SK-N-SH treated with all-trans-retinoic acid at 6 μM for 48 hours (cell line): ENCODE data around the gene TTC23.

Source experiments
- BACH2 ChIP-seq: fragments of 250-450 bp; sonication (Bioruptor Pico); IDR thresholded peaks from 2 replicates; pipeline ENCODE4 v1.9.0; 2021; ENCODE audit warnings: mild to moderate bottlenecking, borderline replicate concordance
- CSDC2 ChIP-seq: fragments of 250-450 bp; sonication (Bioruptor Pico); IDR thresholded peaks from 2 replicates; pipeline ENCODE4 v1.5.0; 2020; ENCODE audit warnings: mild to moderate bottlenecking, moderate library complexity
- ESRRG ChIP-seq: fragments of 250-450 bp; sonication (Bioruptor Pico); IDR thresholded peaks from 2 replicates; pipeline ENCODE4 v1.6.1; 2021; ENCODE audit warnings: mild to moderate bottlenecking
- PATZ1 ChIP-seq: fragments of 250-450 bp; sonication (Bioruptor Pico); IDR thresholded peaks from 2 replicates; pipeline ENCODE4 v1.8.0; 2020; ENCODE audit warnings: mild to moderate bottlenecking, moderate library complexity, borderline replicate concordance
- RARB ChIP-seq: fragments of 250-450 bp; sonication (Bioruptor Pico); IDR thresholded peaks from 2 replicates; pipeline ENCODE4 v1.8.0; 2021; ENCODE audit warnings: mild to moderate bottlenecking, moderate library complexity
- TCF4 ChIP-seq: fragments of 250-450 bp; sonication (Bioruptor Pico); IDR thresholded peaks from 2 replicates; pipeline ENCODE4 v1.8.0; 2021; ENCODE audit warnings: mild to moderate bottlenecking, moderate library complexity, borderline replicate concordance
- TOX ChIP-seq: fragments of 250-450 bp; sonication (Bioruptor Pico); IDR thresholded peaks from 2 replicates; pipeline ENCODE4 v1.8.0; 2021; ENCODE audit warnings: mild to moderate bottlenecking, moderate library complexity, borderline replicate concordance
- ZFP3 ChIP-seq: fragments of 250-450 bp; sonication (Bioruptor Pico); IDR thresholded peaks from 2 replicates; pipeline ENCODE4 v1.5.0; 2020; ENCODE audit warnings: mild to moderate bottlenecking, moderate library complexity
- ZFP30 ChIP-seq: fragments of 450-650 bp; formaldehyde crosslinking; IDR thresholded peaks from 2 replicates; pipeline ENCODE4 v1.5.0; 2022; ENCODE audit warnings: mild to moderate bottlenecking, moderate library complexity
- ZNF565 ChIP-seq: fragments of 450-650 bp; formaldehyde crosslinking; conservative IDR thresholded peaks from 2 replicates; pipeline ENCODE4 v1.5.0; 2020; ENCODE audit warnings: low read depth, mild to moderate bottlenecking, moderate library complexity
- ZNF70 ChIP-seq: fragments of 450-650 bp; formaldehyde crosslinking; IDR thresholded peaks from 2 replicates; pipeline ENCODE4 v1.5.0; 2020; ENCODE audit warnings: mild to moderate bottlenecking, moderate library complexity
- TF ChIP-seq, protein P1 (sequence below): fragments of 250-450 bp; sonication (Bioruptor Pico); IDR thresholded peaks from 2 replicates; pipeline ENCODE4 v1.5.1; 2020; ENCODE audit warnings: low read depth, mild to moderate bottlenecking, moderate library complexity

- TF ChIP-seq ZFP30 (CRISPR knock-in tag) (no peak), ESRRG (no peak), BACH2 (no peak), PATZ1 (CRISPR knock-in tag) (no peak), RARB (CRISPR knock-in tag) (no peak), ZNF565 (CRISPR knock-in tag) (no peak), CSDC2 (no peak), ZFP3 (CRISPR knock-in tag) (no peak), TOX (CRISPR knock-in tag) (no peak), TCF4 (CRISPR knock-in tag) (no peak), ZNF70 (no peak)
- TF ChIP-seq, protein P1, sequence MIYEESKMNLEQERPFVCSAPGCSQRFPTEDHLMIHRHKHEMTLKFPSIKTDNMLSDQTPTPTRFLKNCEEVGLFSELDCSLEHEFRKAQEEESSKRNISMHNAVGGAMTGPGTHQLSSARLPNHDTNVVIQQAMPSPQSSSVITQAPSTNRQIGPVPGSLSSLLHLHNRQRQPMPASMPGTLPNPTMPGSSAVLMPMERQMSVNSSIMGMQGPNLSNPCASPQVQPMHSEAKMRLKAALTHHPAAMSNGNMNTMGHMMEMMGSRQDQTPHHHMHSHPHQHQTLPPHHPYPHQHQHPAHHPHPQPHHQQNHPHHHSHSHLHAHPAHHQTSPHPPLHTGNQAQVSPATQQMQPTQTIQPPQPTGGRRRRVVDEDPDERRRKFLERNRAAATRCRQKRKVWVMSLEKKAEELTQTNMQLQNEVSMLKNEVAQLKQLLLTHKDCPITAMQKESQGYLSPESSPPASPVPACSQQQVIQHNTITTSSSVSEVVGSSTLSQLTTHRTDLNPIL (CRISPR knock-in tag) = no peak
Observed at GRCh38 chr15:99131441-99132023, 117.8 kb downstream of the TTC23 start.
